Colonic mucosa (tissue), 4 donors: ENCODE measurements around the gene PARS2. TPM values are rescaled to one million over a fixed set of nuclear protein-coding genes. Genes with fewer than 3 reads are reported as not detected.

Source experiments
- DNase-seq: peaks from one replicate; pipeline ENCODE4 v3.0.0-alpha.2; 2020
- H3K27ac ChIP-seq: fragments of 200-600 bp; one replicate; pipeline ENCODE4 v1.8.0; 2021
- H3K27me3 ChIP-seq: fragments of 200-600 bp; one replicate; pipeline ENCODE4 v1.8.0; 2021
- H3K36me3 ChIP-seq: fragments of 200-600 bp; one replicate; pipeline ENCODE4 v1.8.0; 2021
- H3K4me1 ChIP-seq: fragments of 200-600 bp; one replicate; pipeline ENCODE4 v1.8.0; 2021; ENCODE audit warnings: mild to moderate bottlenecking
- H3K4me3 ChIP-seq: fragments of 200-600 bp; one replicate; pipeline ENCODE4 v1.8.0; 2021
- H3K9ac ChIP-seq, 2 donors: one replicate each; pipeline ENCODE4 v1.7.0; 2013; ENCODE audit warnings: control low read depth in 2 of 2, low read depth in 2 of 2, low read length in 2 of 2
- H3K9me3 ChIP-seq: fragments of 200-600 bp; one replicate; pipeline ENCODE4 v1.8.0; 2021
- intact Hi-C: fragments of 100-400 bp; cut with DNase I; formaldehyde crosslinking; loops from one replicate; pipeline ENCODE4 v1.14.1; 2022
- total RNA-seq, 2 donors: library from RNA; stranded (reverse); fragmentation: NEBNext Ultra II Directional in 1 of 2; extraction: Animal tissue kit (Norgen Biotek cat#: 25700) in 1 of 2; gene quantifications; one replicate each; pipeline ENCODE4 v1.2.1, GENCODE V29; 2021
- TF ChIP-seq, protein P1 (sequence below): fragments of 200-600 bp; IDR thresholded peaks from one replicate; pipeline ENCODE4 v1.8.0; 2022; ENCODE audit warnings: antibody characterized with exemption, mild to moderate bottlenecking
- donor health status: healthy.
- donor health status: DM: no; HTN: no; CAD: no.
- donor health status: DM: no; HTN: no; CAD: no.

Gene PARS2
- total RNA-seq, 2 donors from 2014 or later: 11.1 to 11.2 TPM

DNA sequence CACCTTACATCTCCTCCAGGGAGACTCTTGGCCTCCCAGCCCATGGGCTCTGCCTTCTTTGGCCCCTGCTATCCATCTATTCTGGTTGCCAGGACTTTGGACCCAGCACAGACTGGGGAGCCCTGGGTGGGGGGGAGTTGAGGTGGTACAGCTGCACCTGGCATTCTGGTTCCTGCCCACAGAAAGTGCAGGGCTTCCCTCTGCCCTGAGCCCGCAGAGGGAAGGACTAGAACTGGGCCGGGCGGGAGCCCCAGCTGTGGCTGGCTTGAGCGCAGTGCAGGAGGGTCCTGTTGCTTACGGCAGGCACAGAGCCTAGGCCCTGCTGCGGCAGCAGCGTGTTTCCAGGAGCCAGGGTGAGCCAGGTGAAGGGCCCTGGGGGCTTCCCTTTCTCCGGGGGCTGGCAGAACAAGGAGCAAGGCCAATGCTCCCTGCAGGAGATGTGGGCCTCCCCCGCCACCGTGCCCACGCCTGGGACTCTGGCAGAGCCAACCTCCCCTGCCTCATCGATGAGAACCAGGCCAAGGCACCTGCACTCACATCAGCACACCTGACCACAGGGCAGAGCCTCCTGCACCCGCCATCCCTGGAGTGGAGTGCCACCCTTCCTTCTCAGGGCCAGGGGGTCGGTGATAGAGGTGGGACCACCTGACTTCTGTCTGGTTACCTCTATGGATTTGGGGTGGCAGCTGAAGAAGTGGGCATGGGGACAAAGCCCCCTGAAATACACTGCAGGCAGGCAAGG is 16.1 kb downstream of the PARS2 start:
- intact Hi-C loops: no loop called here
- H3K9me3 ChIP-seq: no peaks in the 10 kb centered on the region
- no peak for DNase-seq
- no peak overlapping the region for H3K4me3 ChIP-seq
- H3K4me1 ChIP-seq: no peaks in the 10 kb centered on the region
- no peaks in the 10 kb centered on the region for H3K27me3 ChIP-seq
- TF ChIP-seq, protein P1, sequence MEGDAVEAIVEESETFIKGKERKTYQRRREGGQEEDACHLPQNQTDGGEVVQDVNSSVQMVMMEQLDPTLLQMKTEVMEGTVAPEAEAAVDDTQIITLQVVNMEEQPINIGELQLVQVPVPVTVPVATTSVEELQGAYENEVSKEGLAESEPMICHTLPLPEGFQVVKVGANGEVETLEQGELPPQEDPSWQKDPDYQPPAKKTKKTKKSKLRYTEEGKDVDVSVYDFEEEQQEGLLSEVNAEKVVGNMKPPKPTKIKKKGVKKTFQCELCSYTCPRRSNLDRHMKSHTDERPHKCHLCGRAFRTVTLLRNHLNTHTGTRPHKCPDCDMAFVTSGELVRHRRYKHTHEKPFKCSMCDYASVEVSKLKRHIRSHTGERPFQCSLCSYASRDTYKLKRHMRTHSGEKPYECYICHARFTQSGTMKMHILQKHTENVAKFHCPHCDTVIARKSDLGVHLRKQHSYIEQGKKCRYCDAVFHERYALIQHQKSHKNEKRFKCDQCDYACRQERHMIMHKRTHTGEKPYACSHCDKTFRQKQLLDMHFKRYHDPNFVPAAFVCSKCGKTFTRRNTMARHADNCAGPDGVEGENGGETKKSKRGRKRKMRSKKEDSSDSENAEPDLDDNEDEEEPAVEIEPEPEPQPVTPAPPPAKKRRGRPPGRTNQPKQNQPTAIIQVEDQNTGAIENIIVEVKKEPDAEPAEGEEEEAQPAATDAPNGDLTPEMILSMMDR: no peak
- no peak overlapping the region for H3K9ac ChIP-seq
- H3K27ac ChIP-seq: no peak overlapping the region
- no peaks in the 10 kb centered on the region for H3K36me3 ChIP-seq

GRCh38 chr1:54745864-54746263 is 18.5 kb downstream of the PARS2 start:
- Histone ChIP-seq H3K4me3 (no peak overlapping the region), H3K27me3 (no peaks in the 10 kb centered on the region), H3K9me3 (no peaks in the 10 kb centered on the region), H3K4me1 (no peaks in the 10 kb centered on the region), H3K36me3 (no peaks in the 10 kb centered on the region), H3K9ac (no peak overlapping the region), H3K27ac (no peak overlapping the region)
- TF ChIP-seq, protein P1: no peak
- DNase-seq: no peak
- intact Hi-C loops: no loop called here

DNA sequence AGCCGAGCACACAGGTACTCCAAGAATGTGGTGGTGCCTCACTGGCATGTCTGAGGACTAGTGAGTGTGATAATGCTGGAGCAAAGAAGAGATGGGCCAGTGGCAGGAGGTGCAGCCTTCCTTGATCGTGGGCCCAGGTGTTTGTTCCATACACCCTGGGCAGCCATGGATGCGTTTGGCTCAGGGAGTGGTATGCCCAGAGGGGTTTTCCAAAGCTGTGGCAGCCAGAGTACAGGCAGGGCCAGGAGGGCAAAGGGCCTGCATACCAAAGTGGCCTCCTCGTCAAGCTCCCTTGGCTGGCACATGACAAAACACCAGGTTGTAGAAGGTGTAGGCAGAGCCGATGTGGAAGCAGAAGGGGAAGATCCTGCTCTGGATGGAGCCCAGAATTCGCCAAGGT is 19.0 kb downstream of the PARS2 start:
- H3K36me3 ChIP-seq: no peaks in the 10 kb centered on the region
- no peaks in the 10 kb centered on the region for H3K27me3 ChIP-seq
- no peak overlapping the region for H3K27ac ChIP-seq
- H3K9me3 ChIP-seq: no peaks in the 10 kb centered on the region
- intact Hi-C loops: no loop called here
- no peak for DNase-seq
- no peak overlapping the region for H3K4me3 ChIP-seq
- TF ChIP-seq, protein P1: no peak
- no peak overlapping the region for H3K9ac ChIP-seq
- H3K4me1 ChIP-seq: no peaks in the 10 kb centered on the region

- no peak for DNase-seq
- H3K27ac ChIP-seq: no peak overlapping the region
- no peak overlapping the region for H3K9ac ChIP-seq
- intact Hi-C loops: no loop called here
- no peaks in the 10 kb centered on the region for H3K36me3 ChIP-seq
- H3K9me3 ChIP-seq: no peaks in the 10 kb centered on the region
- no peaks in the 10 kb centered on the region for H3K4me1 ChIP-seq
- TF ChIP-seq, protein P1: no peak
- no peak overlapping the region for H3K4me3 ChIP-seq
- no peaks in the 10 kb centered on the region for H3K27me3 ChIP-seq
Measured at GRCh38 chr1:54744696-54745095, 19.6 kb downstream of the PARS2 start.

DNA sequence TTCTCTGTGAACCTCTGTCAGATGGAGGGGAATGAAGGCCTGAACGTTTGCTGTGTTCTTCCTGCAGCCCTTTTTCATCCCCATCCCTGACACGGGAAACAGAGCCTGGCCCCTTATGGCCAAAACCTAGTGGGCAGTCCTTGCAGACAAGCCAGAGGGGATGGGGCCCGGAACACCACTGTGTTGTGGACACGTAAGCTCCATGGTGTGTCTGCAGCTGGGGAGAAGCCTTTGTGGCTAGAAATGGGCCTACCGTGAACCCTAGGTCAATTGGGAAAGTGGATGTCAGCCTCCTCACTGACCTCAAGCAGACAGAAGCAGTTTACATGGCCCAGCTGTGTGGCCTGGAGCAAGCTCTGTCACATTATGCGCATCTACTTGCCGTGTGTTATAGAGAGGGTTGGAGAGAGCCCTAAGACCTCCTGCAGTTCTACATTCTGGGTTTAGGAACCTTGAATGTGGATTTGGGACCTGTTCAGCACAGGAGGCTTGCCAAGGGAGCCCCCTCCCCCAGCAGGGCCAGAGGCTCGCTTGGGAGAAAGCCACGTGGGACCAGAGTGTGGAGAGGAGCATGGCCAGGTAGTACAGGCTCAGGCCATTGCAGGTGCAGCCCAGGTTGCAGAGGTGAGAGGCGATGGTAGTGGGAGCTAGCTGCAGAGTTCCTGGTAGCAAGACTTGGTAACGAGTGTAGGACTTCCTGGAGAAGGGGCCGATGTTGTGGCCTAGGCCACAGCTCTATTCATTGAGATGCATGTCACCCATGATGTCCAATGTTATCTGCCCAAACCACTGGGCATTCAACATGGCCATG is 20.7 kb downstream of the PARS2 start:
- no peak for DNase-seq
- H3K9ac ChIP-seq: no peak overlapping the region
- H3K9me3 ChIP-seq: no peaks in the 10 kb centered on the region
- no peaks in the 10 kb centered on the region for H3K36me3 ChIP-seq
- TF ChIP-seq, protein P1: no peak
- intact Hi-C loops: no loop called here
- H3K27ac ChIP-seq: no peak overlapping the region
- no peaks in the 10 kb centered on the region for H3K27me3 ChIP-seq
- H3K4me3 ChIP-seq: no peak overlapping the region
- H3K4me1 ChIP-seq: no peaks in the 10 kb centered on the region
